HG03159 (cell line): ENCODE results near the gene SAMD4A.
"Not testable (repeated sequence)": the region's sequence is repeated elsewhere in the genome, so short reads cannot be mapped to it uniquely, and the experiment has no call there.

Experiments used
- ATAC-seq: cut with Tn5 transposase; IDR thresholded peaks from one replicate; pipeline ENCODE4 v1.9.1; 2021; ENCODE audit warnings: mild to moderate bottlenecking, moderate library complexity; ENCODE audit not compliant: unreplicated experiment

SAMD4A gene

DNA sequence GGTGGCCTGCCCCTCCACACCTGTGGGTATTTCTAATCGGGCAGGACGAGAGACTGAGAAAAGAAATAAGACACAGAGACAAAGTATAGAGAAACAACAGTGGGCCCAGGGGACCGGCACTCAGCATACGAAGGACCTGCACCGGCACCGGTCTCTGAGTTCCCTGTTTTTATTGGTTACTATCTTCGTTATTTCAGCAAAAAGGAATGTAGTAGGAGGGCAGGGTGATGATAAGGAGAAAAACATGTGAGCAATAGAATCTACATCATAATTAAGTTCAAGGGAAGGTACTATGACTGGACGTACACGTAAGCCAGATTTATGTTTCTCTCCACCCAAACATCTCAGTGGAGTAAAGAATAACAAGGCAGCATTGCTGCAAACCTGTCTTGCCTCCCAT lies 185.7 kb downstream of the SAMD4A start:
- ATAC-seq = not testable (repeated sequence)

DNA sequence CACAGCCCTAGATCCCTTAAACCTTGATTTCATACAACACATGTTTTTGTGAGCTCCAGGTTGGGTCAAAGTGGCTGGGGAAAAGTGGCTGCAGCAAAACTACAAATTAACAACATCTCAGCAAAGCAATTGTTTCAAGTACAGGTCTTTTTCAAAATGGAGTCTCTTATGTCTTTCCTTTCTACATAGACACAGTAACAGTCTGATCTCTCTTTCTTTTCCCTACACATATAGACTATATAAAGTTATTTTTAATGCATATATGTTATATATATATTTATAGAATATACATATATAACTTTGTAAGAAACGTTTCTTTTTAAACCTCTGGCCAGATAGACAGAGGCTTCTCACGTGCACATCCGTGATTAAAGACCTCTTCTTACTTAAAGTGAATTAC lies 186.5 kb downstream of the SAMD4A start:
- ATAC-seq = not testable (repeated sequence)

- ATAC-seq = no peak
Observed at GRCh38 chr14:54754116-54754622, 187.2 kb downstream of the SAMD4A start.

DNA sequence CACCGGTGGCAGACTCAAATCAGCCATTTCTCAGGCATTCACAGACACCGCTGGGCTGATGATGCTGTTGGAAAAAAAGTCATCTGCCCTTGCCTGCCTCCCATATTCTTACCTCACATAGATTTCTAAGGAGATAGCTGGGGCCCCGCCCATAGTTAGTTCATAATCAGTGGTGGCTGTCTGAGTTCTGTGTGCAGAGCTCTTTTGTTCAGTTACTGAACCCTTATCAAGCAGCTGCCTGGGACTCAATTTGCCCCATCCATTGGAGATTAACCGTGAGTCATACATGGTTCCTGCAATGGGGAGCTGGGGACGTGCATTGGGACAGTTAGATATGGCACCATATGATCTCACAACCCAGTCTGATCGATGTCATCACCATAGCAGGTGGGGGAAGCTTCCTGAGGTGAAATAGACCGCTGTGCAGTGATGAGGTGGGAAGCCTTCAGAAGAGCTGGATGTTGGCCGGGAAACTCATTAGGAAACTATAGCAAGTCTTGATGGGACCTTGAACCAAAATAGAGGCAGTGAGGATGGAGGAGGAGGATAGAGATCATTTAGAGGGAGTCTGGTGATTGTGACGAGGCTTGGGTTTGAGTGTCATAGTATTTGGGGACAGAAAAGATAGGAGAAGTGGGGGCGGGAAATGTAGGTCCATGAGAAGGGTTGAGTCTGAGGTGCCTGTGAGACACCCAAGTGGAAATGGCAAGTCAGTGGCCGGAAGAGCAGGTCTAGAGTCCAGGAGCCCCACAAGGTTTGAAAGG lies 187.9 kb downstream of the SAMD4A start:
- ATAC-seq = no peak

- ATAC-seq = no peak
Observed at GRCh38 chr14:54756656-54757392, 189.9 kb downstream of the SAMD4A start.

GRCh38 chr14:54758041-54758440 lies 191.1 kb downstream of the SAMD4A start:
- ATAC-seq = no peak

DNA sequence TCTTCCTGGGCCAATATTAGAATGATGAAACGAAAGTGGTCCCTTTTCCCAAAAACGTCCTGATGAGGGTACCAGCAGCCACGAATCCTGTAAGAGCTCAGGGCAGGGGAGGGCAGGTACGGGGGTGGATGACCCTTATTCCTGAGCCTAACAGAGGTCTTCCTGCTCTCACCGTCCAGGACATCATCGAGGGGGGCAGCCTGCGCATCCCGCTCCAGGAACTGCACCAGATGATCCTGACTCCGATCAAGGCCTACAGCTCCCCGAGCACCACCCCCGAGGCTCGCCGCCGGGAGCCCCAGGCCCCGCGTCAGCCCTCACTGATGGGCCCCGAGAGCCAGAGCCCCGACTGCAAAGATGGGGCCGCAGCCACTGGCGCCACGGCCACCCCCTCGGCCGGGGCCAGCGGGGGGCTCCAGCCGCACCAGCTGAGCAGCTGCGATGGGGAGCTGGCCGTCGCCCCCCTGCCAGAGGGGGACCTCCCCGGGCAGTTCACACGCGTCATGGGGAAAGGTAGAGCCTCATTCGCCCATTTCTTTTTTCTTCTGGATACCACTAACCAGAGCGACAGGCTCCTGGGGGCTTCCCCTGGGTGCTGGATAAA lies 193.2 kb downstream of the SAMD4A start:
- no peak for ATAC-seq

DNA sequence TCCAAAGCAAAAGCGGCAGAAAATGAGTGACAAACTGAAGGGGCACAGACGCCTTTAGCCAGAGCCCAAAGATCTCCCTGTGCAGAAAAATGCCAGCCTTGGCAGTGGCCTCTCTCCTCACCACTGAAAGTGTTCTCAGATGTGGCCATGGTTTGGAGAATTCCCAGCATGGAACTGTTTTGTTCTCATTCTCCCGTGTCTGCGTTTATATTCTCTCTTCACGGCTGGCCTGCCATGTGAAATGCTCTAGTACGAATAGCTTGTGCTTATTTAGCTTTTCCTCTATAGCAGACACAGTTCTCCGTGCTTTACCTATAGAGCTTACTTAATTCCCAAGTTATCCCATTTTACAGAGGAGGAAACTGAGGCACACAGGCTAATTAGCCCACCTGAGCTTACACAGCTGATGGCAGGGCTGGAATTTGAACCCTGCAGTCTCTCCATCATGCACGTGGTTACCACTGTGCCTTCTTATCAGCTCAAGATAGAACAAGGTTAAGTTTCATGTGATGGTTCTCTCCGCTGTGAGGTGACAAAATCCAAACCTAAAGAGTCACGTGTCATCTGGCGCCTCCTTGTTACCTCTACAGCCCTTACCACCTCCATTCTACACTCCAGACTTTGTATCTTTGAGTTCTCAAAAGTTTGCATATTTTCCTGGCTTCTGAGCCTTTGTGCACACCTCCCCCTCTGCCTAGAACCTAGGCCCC lies 194.1 kb downstream of the SAMD4A start:
- ATAC-seq = no peak

GRCh38 chr14:54761835-54762234 lies 194.9 kb downstream of the SAMD4A start:
- no peak for ATAC-seq

GRCh38 chr14:54762296-54762695 lies 195.4 kb downstream of the SAMD4A start:
- no peak for ATAC-seq

- no peak for ATAC-seq
Observed at GRCh38 chr14:54763761-54764160, 196.8 kb downstream of the SAMD4A start.

DNA sequence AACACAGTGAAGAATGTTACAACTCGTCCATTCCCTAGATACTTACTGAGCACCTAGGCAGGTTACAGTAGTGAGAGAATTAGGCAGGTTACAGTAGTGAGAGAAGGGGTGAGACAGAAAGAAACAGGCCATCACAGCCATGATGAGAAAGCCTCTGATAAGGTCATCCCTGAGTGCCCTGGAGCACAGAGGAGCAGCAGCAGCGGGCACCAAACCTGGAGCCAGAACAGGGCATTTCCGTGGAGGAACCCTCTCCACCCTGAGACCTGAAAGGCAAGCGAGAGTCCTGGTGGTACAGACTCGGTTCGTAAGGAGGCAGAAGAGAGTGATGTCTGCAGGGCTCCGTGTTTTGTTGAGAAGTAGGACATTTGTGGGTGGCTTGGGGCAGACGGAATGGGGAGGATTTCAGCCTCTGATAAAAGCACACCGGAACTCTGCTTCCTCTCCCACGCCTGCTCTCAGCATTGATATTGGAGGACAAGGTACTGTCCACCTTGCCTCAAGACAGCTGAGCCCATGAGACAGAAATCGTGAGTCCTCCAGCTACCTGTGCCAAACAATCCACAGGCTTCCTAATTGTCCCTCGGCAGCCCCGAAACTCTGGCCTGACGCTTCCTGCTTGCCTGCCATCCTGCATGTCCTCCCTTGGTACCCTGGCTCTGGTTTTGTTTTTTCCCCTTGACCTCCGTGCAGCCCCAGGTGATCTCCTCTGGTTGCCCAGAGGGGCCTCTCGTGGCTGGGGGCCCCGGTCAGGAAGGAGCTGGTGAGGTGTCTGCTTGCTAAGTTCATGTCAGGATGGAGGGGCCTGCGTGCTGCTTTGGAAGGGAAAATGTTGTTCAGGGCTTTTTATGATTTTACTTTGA lies 199.6 kb downstream of the SAMD4A start:
- ATAC-seq = no peak

GRCh38 chr14:54767139-54767431 lies 200.2 kb downstream of the SAMD4A start:
- ATAC-seq = no peak

DNA sequence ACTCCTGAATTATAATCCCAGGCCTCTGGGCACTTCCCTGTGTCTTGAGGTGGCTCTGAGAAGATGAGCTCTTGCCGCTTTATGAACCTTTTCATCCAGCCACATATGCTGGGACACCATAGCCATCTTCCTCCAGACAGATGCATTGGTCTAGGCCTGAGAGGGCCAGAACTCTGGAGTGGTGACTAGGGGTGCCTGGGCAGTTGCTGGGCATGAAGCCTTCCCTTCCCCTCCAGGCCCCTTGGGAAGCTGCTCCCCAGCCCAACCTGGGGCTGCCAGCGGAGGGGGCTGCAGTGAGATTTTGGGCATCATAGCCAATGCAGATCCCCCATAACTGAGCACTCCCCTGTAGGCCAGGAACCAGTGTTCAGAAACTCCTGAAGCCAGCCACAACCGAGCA lies 200.5 kb downstream of the SAMD4A start:
- no peak for ATAC-seq

- no peak for ATAC-seq
Observed at GRCh38 chr14:54768501-54769129, 201.7 kb downstream of the SAMD4A start.

DNA sequence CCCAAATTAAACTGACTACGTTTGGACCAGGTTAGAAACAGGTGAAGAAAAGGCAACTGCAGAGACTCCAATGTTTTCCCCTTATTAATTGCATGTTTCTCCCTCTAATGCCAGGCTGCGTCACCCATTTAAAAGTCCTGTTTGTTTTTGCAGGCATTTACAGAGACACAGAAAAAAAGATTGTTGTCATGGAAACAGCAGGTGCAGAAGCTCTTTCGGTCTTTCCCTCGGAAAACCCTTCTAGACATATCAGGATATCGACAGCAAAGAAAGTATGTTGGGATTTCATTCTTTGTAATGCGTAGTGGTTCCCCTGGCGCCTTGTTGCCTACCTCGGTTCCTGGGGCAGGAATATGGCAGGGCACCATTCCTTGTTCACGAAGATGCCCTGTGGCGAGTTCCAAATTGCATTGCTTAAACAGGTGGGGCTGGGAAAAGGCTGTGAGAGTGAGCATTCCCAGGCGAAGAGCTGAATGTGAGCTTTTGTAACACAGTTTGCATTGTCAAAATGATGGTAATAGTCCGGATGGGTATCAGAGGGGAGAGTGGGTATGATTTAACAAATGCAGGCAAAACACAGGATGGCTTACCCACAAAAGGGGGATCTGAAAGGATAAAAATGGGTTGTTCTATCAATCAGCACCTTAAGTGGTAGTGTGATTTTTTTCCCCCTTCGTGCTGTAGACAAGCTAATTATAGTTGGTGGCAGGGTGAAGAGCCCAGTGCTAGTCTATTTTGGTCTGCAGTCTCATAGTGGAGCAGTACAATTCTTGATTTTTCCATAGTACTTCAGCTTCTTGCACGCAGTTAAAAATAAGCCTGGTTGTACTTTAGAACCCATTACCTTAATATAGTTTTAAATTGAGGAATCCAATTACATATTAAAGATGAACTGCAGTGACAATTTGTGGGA lies 203.3 kb downstream of the SAMD4A start:
- no peak for ATAC-seq

GRCh38 chr14:54771411-54772027 lies 204.6 kb downstream of the SAMD4A start:
- ATAC-seq = no peak

- ATAC-seq = no peak
Observed at GRCh38 chr14:54772451-54772881, 205.5 kb downstream of the SAMD4A start.
